Measurements from ENCODE around the gene NLRP10. TPM values are rescaled to one million over a fixed set of nuclear protein-coding genes. Genes with fewer than 3 reads are reported as not detected.

Gene NLRP10
- total RNA-seq, 1 donor from 2014 or later: 1.7 TPM

Other genes with a start within 250 kb of the NLRP10 start
- not detected in 2 replicates for gene OR5P2, start 168.5 kb downstream of the NLRP10 start, total RNA-seq
- not detected in 2 replicates for gene OR5P3, start 134.6 kb downstream of the NLRP10 start, total RNA-seq
- gene OR10A6, start 34.2 kb downstream of the NLRP10 start, total RNA-seq: not detected in 2 replicates
- not detected in 2 replicates for gene OR10A3, start 23.7 kb downstream of the NLRP10 start, total RNA-seq
- gene EIF3F, start 21.9 kb upstream of the NLRP10 start, total RNA-seq: 252 and 293 TPM in 2 replicates
- 1.7 and 1.8 TPM in 2 replicates for gene TUB, start 115.8 kb upstream of the NLRP10 start, total RNA-seq
- not detected in 2 replicates for gene RIC3, start 203.6 kb upstream of the NLRP10 start, total RNA-seq